GM18505 (cell line): ENCODE results near the gene APOBEC3H.

Source experiments
- ATAC-seq: cut with Tn5 transposase; IDR thresholded peaks from one replicate; pipeline ENCODE4 v1.9.1; 2021; ENCODE audit not compliant: unreplicated experiment
- POLR2A ChIP-seq: IDR thresholded peaks from 4 replicates; pipeline ENCODE4 v1.6.1; 2011; ENCODE audit warnings: borderline replicate concordance; ENCODE audit not compliant: insufficient read depth, insufficient read length; ENCODE audit errors: extremely low read depth

APOBEC3H gene

GRCh38 chr22:39110631-39111561, 13.9 kb downstream of the APOBEC3H start:
- ATAC-seq, result no peak
- no peak for TF ChIP-seq POLR2A

DNA sequence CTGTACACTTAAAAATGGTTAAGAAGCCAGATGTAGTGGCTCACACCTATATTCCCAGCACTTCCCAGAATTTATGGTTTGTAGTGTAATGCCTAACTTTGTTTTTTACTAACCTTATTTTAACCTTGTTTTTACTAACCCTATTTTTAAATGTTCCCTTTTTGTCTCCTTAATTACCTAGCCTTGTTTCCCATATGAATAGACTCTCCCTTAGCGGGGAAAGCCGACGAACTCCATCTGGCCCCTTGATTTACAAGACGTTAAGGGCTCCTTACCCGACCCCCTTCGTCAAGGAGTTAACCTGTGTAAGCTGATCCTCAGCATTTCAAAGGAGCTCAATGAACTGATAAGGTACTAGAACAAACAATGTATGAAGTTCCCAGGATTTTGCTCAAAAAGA, 17.1 kb downstream of the APOBEC3H start:
- ATAC-seq, result no peak

GRCh38 chr22:39115570-39115969, 18.5 kb downstream of the APOBEC3H start:
- no peak for ATAC-seq
- TF ChIP-seq POLR2A, result no peak

More for the DNA sequence above, 17.1 kb downstream of the APOBEC3H start:
- no peak for TF ChIP-seq POLR2A

- no peak for TF ChIP-seq POLR2A
- no peak for ATAC-seq
Observed at GRCh38 chr22:39115977-39116621, 19.1 kb downstream of the APOBEC3H start.

DNA sequence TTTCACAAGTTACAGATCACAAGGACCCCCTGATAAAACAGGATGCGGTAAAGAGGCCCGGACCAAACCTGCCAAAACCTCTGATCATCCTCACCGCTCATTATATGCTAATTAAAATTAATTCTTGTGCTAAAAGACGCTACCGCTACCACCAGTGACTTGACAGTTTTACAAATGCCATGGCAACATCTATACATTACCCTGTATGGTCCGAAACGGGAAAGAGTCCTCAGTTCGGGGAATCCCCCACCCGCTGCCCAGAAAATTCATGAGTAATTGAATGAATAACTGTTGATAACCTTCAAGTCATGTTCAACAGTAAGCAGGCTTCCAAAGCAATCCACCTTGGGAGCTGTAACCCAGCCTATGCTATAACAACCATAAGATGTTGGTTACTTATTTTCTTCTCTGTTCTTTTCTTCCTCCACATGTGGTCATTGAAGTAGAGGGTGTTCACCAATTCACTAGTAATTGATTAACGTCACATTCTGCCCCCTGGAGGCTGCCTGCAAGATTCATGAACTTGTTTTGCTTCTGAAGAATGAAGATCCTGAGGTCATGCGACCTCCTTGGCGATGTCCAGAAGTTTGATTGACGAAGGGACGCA, 20.6 kb downstream of the APOBEC3H start:
- no peak for ATAC-seq

DNA sequence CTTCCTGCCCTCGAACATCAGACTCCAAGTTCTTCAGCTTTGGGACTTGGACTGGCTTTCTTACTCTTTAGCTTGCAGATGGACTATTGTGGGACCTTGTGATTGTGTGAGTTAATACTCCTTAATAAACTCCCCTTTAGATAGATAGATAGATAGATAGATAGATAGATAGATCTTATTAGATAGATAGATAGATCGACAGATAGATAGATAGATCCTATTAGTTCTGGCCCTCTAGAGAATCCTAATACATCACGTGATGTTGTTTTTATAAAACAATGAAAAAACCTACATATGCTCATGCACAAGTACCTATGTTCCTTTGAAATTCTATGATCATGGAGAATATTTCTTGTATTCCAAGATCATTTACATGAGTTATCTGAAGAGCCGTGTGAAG, 23.9 kb downstream of the APOBEC3H start:
- no peak for TF ChIP-seq POLR2A
- no peak for ATAC-seq

More for the DNA sequence above, 20.6 kb downstream of the APOBEC3H start:
- TF ChIP-seq POLR2A, result no peak

DNA sequence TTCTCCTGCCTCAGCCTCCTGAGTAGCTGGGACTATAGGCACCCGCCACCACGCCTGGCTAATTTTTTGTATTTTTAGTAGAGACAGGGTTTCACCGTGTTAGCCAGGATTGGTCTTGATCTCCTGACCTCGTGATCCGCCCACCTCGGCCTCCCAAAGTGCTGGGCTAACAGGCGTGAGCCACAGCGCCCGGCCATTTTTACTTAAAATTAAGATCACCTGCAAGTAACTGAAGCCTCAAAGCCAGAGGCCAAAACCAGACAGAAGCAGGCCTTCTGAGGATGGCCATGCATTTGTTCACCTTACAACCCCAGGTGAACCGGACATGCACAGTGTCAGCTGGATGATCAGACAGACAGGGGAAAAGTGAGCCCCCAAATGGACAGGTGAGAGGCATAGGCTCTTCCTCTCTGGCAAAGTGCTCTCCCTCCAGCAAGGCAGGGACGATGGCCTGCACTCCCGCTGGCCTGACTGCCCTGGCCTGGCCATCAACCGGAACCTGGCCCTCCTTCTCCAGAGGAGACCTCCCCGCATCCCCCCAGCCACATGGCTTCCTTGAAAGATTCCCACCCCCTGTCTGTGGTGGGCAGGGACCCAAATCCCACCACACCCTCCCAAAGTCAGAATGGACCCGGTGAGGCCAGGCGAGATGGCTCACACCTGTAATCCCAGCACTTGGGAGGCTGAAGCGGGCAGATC, 25.9 kb downstream of the APOBEC3H start:
- TF ChIP-seq POLR2A, result no peak
- no peak for ATAC-seq

GRCh38 chr22:39123751-39124581, 26.9 kb downstream of the APOBEC3H start:
- TF ChIP-seq POLR2A, result no peak
- ATAC-seq, result no peak

GRCh38 chr22:39125622-39126021, 28.6 kb downstream of the APOBEC3H start:
- no peak for TF ChIP-seq POLR2A
- no peak for ATAC-seq

DNA sequence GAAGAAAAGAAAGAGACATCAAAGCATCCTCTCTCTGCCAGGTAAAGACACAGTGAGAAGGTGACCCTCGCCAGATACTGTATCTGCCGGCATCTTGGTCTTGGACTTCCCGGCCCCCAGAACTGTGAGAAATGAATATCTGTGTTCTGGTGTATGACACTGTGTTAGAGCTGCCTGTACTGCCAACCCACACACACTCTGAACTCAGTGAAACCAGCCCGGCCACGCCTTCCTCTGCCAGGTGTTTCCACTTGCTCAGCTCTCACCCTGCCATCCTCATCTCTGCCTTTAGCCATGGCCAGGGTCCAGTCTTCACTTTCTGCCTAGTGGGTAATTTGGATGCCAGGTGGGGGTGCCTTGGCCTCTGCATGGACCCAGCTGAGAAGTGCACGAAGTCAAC, 31.5 kb downstream of the APOBEC3H start:
- no peak for ATAC-seq
- no peak for TF ChIP-seq POLR2A

- no peak for TF ChIP-seq POLR2A
- no peak for ATAC-seq
Observed at GRCh38 chr22:39129081-39129480, 32.0 kb downstream of the APOBEC3H start.

DNA sequence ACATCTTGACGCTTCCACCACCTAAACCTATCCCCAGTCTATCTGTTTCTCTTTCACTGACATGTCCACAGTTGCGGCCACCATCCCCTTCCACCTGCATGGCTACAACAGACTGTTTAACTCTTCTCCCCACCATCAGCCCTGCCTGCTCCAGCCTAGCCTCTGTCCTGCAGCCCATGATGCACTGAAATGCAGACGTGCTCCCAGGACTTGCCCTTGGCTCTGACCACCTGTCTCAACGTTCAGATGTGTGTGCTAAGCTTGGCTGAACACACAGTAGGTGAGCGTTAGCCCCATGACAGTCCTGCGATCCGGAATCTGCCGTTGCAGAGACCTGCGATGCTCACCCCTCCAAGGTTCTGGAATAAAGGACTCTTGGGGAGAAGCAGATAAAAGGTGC, 32.7 kb downstream of the APOBEC3H start:
- no peak for TF ChIP-seq POLR2A
- no peak for ATAC-seq
